HepG2 (cell line): ENCODE data around the gene KIF20A. TPM values are rescaled to one million over a fixed set of nuclear protein-coding genes. Genes with fewer than 3 reads are reported as not detected.

Experiments
- CTCF ChIP-seq: sonication (generic); formaldehyde crosslinking; IDR thresholded peaks from 2 replicates; pipeline ENCODE4 v1.5.0; 2020; ENCODE audit warnings: mild to moderate bottlenecking, missing genetic modification reagents, moderate library complexity
- GFI1 ChIP-seq: sonication (generic); formaldehyde crosslinking; IDR thresholded peaks from 2 replicates; pipeline ENCODE4 v1.5.0; 2020; ENCODE audit warnings: missing genetic modification reagents, mild to moderate bottlenecking, borderline replicate concordance
- HHEX ChIP-seq: IDR thresholded peaks from 2 replicates; pipeline ENCODE4 v1.6.1; 2016; ENCODE audit warnings: control low read depth
- HOXA9 ChIP-seq: sonication (generic); formaldehyde crosslinking; IDR thresholded peaks from 2 replicates; pipeline ENCODE4 v1.8.1; 2022; ENCODE audit warnings: missing genetic modification reagents, mild to moderate bottlenecking, moderate library complexity, borderline replicate concordance
- KDM2A ChIP-seq: sonication (generic); formaldehyde crosslinking; IDR thresholded peaks from 2 replicates; pipeline ENCODE4 v1.4.0; 2020; ENCODE audit warnings: low read depth, missing genetic modification reagents, borderline replicate concordance
- MAFG ChIP-seq: sonication (generic); formaldehyde crosslinking; IDR thresholded peaks from 2 replicates; pipeline ENCODE4 v1.5.1; 2020; ENCODE audit warnings: mild to moderate bottlenecking, missing genetic modification reagents
- RFX1 ChIP-seq: fragments of 450-650 bp; IDR thresholded peaks from 2 replicates; pipeline ENCODE4 v1.6.1; 2017
- SMYD3 ChIP-seq: sonication (generic); formaldehyde crosslinking; IDR thresholded peaks from 2 replicates; pipeline ENCODE4 v1.8.1; 2023; ENCODE audit warnings: mild to moderate bottlenecking, missing genetic modification reagents
- SNAPC4 ChIP-seq: sonication (generic); formaldehyde crosslinking; IDR thresholded peaks from 2 replicates; pipeline ENCODE4 v1.4.0; 2020; ENCODE audit warnings: mild to moderate bottlenecking, missing genetic modification reagents
- TRAFD1 ChIP-seq: sonication (generic); formaldehyde crosslinking; IDR thresholded peaks from 2 replicates; pipeline ENCODE4 v1.5.1; 2020; ENCODE audit warnings: missing genetic modification reagents, mild to moderate bottlenecking, borderline replicate concordance
- YY1 ChIP-seq: IDR thresholded peaks from 2 replicates; pipeline ENCODE4 v1.6.1; 2011; ENCODE audit warnings: low read length, low read depth, moderate library complexity, mild to moderate bottlenecking; ENCODE audit not compliant: insufficient read depth, insufficient replicate concordance
- ZNF10 ChIP-seq: sonication (generic); formaldehyde crosslinking; IDR thresholded peaks from 2 replicates; pipeline ENCODE4 v1.4.0; 2020; ENCODE audit warnings: mild to moderate bottlenecking, low read depth, missing genetic modification reagents, borderline replicate concordance
- ZNF33A ChIP-seq: sonication (generic); formaldehyde crosslinking; IDR thresholded peaks from 2 replicates; pipeline ENCODE4 v1.5.1; 2020; ENCODE audit warnings: missing genetic modification reagents, mild to moderate bottlenecking, moderate library complexity, borderline replicate concordance
- polyA plus RNA-seq, 8 experiments: library from polyadenylated mRNA; depleted of rRNA in 3 of 8; stranded (reverse) in 7 of 8; unstranded in 1 of 8; fragments of >200 nt; fragmentation: Illumina TruSeq in 4 of 8; extraction: Trizol in 4 of 8; gene quantifications; 2 replicates each; pipeline versions ENCODE4 v1.2.1 to v1.2.3, GENCODE V29; 2011 to 2016; ENCODE audit warnings: low read depth in 4 of 8, missing spikeins in 1 of 8, mixed read lengths in 1 of 8; ENCODE audit not compliant: insufficient read depth in 1 of 8
- total RNA-seq, 5 experiments: library from RNA; depleted of rRNA; stranded (reverse); fragments of >200 nt; fragmentation: Illumina TruSeq; extraction: Trizol; gene quantifications; 2 replicates each; pipeline ENCODE4 v1.2.3, GENCODE V29; 2016; ENCODE audit warnings: low read depth in 1 of 5
- TF ChIP-seq, protein P1 (sequence below): sonication (generic); formaldehyde crosslinking; IDR thresholded peaks from 2 replicates; pipeline ENCODE4 v1.9.0; 2021; ENCODE audit warnings: missing genetic modification reagents, borderline replicate concordance

Gene KIF20A
- total and polyA plus RNA-seq, 2 of the 13 experiments (the other 11 are each of a cell fraction or from before 2014, with no cell fraction given) = 17.1 to 66.8 TPM

GRCh38 chr5:138178516-138179276, at the start of gene KIF20A, which contains the start of gene BRD8 (continued):
- TF ChIP-seq YY1 (peak; percentile 97), SNAPC4 (CRISPR knock-in tag) (0 out of 2 replicates have a peak, but pooled peaks have one; percentile 28), MAFG (CRISPR knock-in tag) (no peak), GFI1 (0 out of 2 replicates have a peak, but pooled peaks have one; percentile 52), ZNF10 (no peak), ZNF33A (CRISPR knock-in tag) (no peak), TRAFD1 (CRISPR knock-in tag) (no peak), RFX1 (no peak), SMYD3 (CRISPR knock-in tag) (no peak), KDM2A (CRISPR knock-in tag) (no peak; the same call in 1 of the 2 replicates), CTCF (CRISPR knock-in tag) (peak; percentile 15; the same call in 1 of the 2 replicates), HHEX (CRISPR knock-in tag) (no peak), HOXA9 (CRISPR knock-in tag) (no peak)
- TF ChIP-seq, protein P1, sequence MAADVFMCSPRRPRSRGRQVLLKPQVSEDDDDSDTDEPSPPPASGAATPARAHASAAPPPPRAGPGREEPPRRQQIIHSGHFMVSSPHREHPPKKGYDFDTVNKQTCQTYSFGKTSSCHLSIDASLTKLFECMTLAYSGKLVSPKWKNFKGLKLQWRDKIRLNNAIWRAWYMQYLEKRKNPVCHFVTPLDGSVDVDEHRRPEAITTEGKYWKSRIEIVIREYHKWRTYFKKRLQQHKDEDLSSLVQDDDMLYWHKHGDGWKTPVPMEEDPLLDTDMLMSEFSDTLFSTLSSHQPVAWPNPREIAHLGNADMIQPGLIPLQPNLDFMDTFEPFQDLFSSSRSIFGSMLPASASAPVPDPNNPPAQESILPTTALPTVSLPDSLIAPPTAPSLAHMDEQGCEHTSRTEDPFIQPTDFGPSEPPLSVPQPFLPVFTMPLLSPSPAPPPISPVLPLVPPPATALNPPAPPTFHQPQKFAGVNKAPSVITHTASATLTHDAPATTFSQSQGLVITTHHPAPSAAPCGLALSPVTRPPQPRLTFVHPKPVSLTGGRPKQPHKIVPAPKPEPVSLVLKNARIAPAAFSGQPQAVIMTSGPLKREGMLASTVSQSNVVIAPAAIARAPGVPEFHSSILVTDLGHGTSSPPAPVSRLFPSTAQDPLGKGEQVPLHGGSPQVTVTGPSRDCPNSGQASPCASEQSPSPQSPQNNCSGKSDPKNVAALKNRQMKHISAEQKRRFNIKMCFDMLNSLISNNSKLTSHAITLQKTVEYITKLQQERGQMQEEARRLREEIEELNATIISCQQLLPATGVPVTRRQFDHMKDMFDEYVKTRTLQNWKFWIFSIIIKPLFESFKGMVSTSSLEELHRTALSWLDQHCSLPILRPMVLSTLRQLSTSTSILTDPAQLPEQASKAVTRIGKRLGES = no peak
